ENCODE results near the gene CCDC154. TPM values are rescaled to one million over a fixed set of nuclear protein-coding genes. Genes with fewer than 3 reads are reported as not detected.

CCDC154 gene, protein sequence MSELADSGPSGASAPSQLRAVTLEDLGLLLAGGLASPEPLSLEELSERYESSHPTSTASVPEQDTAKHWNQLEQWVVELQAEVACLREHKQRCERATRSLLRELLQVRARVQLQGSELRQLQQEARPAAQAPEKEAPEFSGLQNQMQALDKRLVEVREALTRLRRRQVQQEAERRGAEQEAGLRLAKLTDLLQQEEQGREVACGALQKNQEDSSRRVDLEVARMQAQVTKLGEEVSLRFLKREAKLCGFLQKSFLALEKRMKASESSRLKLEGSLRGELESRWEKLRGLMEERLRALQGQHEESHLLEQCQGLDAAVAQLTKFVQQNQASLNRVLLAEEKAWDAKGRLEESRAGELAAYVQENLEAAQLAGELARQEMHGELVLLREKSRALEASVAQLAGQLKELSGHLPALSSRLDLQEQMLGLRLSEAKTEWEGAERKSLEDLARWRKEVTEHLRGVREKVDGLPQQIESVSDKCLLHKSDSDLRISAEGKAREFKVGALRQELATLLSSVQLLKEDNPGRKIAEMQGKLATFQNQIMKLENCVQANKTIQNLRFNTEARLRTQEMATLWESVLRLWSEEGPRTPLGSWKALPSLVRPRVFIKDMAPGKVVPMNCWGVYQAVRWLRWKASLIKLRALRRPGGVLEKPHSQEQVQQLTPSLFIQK
- 0.06 to 0.33 TPM (median 0.27 TPM) in 5 replicates for total RNA-seq (2022; extraction: Qiagen RNA extraction)

DNA sequence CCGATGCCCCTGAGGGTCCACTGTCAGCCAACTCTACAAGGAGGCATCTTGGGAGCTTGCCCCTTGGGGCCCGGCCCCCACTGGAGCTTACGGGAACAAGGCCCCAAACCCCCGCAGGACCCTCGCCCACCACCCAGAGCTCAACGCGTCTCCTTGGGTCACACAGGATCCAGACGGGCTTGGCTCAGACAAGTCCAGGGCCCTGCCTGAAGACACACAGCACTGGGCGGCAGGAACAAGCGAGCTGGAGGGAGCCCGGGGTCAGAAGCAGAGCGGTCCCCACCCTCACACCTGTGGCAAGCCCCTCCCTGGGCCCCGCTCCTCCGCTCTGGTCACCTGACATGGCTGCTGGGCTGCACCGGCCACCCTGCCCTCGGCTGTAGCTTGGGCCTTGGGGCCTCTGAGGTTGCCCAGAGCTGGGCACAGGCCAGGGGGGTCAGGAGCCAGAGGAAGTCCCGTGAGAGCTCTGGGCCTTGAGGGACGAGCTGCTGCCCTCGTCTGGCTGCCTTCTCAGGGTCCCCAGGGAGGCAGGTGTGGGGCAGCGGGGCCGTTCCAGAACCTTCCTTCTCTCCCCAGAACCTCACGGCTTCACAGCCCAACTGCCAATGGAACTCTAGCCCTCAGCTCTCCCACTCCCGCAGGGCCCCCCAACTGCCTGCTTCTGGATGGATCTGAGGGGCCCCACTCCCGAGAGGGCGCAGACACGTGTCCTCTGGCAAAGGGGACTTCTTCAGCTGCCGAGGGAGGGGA, at the start of gene CCDC154:
CCDC154 (minus strand) TSS at position 577 of the 750 bp plus-strand sequence; CDS start at position 343, 234 bp downstream.

DNA sequence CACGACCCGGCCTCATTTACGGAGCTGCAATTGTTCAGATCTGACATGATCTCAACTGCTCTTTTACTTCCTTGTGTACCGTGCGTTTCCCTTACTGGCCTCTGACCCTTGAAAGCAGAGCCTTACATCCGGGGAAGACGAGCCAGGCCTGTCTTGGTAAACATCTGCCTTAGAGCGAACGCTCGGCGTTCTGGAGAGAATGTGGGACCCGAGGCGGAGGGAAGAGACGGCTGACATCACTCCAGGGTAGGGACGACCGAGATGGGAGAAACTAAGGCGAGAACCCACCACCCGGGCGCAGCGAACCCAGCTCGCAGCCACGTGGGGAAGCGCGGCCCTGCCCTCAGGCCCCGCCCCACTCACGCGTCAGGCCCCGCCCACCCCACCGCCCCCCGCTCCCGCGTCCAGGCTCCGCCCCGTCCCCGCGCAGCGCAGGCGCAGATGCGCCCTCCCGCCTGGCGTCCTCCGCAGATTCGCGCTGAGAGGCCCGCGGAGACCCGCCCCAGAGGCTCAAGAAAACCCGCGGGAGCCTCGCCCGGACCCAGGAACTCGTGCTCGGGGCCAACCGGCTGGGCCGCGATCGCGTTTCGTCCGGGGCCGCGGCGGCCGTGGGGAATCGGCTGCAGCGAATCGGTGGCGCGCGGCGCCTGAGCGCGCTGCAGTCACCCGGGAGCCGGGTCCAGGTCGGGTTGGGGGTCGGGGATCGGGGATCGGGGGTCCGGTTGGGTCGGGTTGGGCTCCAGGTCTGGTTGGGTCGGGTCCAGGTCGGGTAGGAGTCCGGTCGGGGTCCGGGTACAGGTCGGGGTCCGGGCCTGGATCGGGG, 48.8 kb upstream of the CCDC154 start, which contains the start of gene TELO2:
TELO2 (plus strand) TSS at position 438 of the 823 bp plus-strand sequence. CDS start 922 bp downstream, outside the sequence.

DNA sequence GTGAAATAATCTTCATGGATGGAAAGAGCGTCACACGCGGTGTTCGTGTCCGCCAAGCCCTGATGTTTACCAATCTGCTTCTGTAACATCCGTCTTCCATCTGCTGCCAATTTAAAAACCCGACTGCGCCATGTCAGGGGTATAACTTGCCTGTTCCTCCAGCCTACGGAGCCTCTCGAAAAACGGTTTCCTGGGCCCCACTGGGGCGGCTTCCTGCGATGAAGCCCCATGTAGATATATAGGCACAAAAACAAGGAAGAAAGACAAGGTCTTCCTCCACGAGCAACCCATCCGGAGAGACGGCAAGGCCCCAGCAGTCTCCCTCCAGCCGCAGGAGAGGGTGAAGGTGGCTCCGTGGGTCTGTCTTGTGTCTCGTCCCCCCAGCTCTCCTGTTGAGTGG, 44.3 kb upstream of the CCDC154 start, which contains the start of gene PTX4:
PTX4 (minus strand) TSS at position 326 of the 400 bp plus-strand sequence; CDS start at position 291, 35 bp downstream.

DNA sequence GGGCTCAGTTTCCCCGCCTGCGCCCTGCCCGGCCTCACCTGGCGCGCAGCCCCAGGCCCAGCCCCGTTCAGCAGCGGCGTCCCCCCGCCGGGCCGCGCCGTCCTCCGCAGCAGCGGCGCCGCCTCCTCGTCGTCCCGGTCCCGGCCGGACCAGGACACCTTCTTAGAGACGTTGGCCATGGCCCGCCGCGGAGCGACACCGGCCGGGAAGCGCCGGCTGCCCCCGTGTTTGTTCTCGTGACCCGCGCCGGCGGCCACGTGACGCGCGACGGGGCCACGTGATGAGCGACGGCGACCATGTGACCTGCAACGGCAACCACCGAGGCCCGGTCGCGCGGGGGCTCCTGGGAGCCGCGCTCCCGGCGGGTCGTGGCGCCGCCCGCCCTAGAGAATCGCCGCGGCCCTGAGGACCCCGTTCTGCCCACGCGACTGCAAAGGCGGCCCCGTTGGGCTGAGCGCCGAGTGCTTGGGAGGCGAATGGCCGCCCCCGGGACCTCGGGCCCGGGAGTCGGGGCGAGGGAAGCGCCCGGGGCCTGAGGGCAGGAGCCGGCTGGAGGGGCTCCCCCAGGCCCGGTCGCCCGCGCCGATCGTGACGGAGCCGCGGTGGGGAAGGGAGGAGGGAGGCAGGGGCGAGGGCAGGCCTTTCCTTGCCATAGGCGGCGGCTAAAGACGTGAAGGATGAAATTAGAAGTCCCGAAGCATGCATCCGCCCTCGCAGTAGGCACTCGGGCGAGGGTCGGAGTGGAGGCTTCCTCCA, 30.6 kb upstream of the CCDC154 start, which contains the start of gene CLCN7:
CLCN7 (minus strand) TSS at position 233 of the 756 bp plus-strand sequence; CDS start at position 179, 54 bp downstream.

DNA sequence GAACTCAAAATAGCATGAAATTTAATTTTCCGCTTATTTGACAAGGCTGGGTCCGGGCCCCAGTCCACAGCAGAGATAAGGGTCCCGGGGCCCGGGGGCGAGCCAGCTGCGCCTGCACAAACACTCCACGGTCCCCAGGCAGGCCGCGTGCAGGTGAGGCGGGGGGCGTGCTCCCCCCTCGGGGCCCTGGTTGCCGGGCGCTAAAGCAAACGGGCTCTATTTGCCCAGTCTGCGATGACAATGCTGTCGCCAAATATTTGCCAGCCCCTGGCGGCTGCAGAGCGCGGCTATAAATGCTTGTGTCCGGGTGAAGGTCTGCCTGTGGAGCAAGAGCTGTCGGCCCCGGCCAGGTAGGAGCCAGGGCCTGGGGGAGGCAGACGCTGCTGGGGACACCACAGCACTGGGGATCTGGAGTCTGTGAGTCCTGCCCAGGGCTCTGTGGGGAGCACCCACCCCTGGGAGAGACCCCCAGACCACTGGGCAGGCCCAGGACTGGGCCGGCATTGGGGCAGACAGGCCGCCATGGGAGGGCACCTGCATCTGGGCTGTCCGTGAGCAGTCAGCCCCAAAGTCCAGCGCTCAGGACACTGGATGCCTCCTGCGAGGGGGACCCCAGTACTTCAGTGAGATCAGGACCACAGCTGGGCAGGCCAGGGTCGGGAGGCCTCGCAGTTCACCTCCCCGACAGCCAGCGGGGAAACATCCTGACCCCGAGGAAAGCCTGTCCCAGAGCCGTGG, 13.4 kb downstream of the CCDC154 start, which contains the start of gene PERCC1:
PERCC1 (plus strand) TSS at position 320 of the 738 bp plus-strand sequence. CDS start 1,516 bp downstream, outside the sequence.

DNA sequence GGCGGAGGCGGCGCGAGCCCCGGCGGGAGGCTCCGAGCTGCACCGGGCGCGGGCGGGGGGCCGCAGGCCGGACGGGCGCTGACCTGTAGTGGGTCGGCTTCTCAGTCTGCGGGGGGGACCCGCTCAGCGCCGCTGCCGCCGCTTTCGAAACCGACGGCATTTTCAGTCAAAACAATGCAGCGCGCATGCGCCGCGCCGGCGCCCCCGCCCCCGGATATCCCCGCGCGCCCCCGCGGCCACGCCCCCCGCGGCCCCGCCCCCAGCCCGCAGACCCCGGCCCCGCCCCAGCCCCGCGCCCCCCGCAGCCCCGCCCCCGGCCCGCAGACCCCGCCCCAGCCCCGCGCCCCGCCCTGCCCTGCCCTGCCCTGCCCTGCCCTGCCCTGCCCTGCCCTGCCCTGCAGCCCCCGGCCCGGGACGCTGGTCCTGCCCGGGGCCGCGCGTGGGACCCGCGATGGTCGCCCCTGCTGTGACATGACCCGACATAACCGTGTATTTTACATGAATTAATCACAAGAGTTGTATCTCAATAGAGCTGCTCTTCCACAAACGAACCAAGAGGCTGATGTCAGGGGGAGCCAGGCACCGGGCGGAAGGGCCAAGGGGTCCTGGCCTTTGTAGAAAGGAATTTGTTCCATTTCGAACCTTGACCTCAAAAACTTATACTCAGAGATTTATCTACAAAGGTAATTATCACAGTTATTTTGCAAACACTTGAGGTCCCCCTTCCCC, 29.7 kb downstream of the CCDC154 start, which contains the start of gene UNKL:
UNKL (minus strand) TSS at position 173 of the 729 bp plus-strand sequence; CDS start at position 160, 13 bp downstream.

Other genes starting within 250 kb of the CCDC154 start
- gene TPSG1, start 219.3 kb downstream of the CCDC154 start, total RNA-seq (2022; extraction: Qiagen RNA extraction): 0.10 to 0.13 TPM in 2 of 5 replicates, not detected in the others
- not detected in 5 replicates for gene TPSB2, start 214.4 kb downstream of the CCDC154 start, total RNA-seq (2022; extraction: Qiagen RNA extraction)
- gene TPSAB1, start 203.9 kb downstream of the CCDC154 start, total RNA-seq (2022; extraction: Qiagen RNA extraction): 0.28 TPM in 1 of 5 replicates, not detected in the others
- not detected in 5 replicates for gene TPSD1, start 188.5 kb downstream of the CCDC154 start, total RNA-seq (2022; extraction: Qiagen RNA extraction)
- 139 to 194 TPM (median 157 TPM) in 5 replicates for gene UBE2I, start 134.9 kb downstream of the CCDC154 start, total RNA-seq (2022; extraction: Qiagen RNA extraction)
- 0.64 to 1.6 TPM (median 0.93 TPM) in 5 replicates for gene BAIAP3, start 110.9 kb downstream of the CCDC154 start, total RNA-seq (2022; extraction: Qiagen RNA extraction)
- gene TSR3, start 92.7 kb downstream of the CCDC154 start, total RNA-seq (2022; extraction: Qiagen RNA extraction): 61.7 to 98.0 TPM (median 90.5 TPM) in 5 replicates
- 28.2 to 37.3 TPM (median 36.1 TPM) in 5 replicates for gene GNPTG, start 92.6 kb downstream of the CCDC154 start, total RNA-seq (2022; extraction: Qiagen RNA extraction)
- gene UNKL, start 29.9 kb downstream of the CCDC154 start, total RNA-seq (2022; extraction: Qiagen RNA extraction): 25.0 to 26.5 TPM (median 25.6 TPM) in 5 replicates
- gene UQCC4, start 23.8 kb downstream of the CCDC154 start, total RNA-seq (2022; extraction: Qiagen RNA extraction): 32.1 to 38.6 TPM (median 36.5 TPM) in 5 replicates
- not detected in 5 replicates for gene PERCC1, start 13.5 kb downstream of the CCDC154 start, total RNA-seq (2022; extraction: Qiagen RNA extraction)
- gene CLCN7, start 30.5 kb upstream of the CCDC154 start, total RNA-seq (2022; extraction: Qiagen RNA extraction): 65.8 to 70.2 TPM (median 68.1 TPM) in 5 replicates
- not detected in 5 replicates for gene PTX4, start 44.4 kb upstream of the CCDC154 start, total RNA-seq (2022; extraction: Qiagen RNA extraction)
- gene TELO2, start 48.8 kb upstream of the CCDC154 start, total RNA-seq (2022; extraction: Qiagen RNA extraction): 33.6 to 38.1 TPM (median 35.9 TPM) in 5 replicates
- gene TMEM204, start 89.1 kb upstream of the CCDC154 start, total RNA-seq (2022; extraction: Qiagen RNA extraction): 0.07 to 0.23 TPM (median 0.12 TPM) in 3 of 5 replicates, not detected in the others
- 6.3 to 9.5 TPM (median 8.4 TPM) in 5 replicates for gene IFT140, start 167.5 kb upstream of the CCDC154 start, total RNA-seq (2022; extraction: Qiagen RNA extraction)
- 13.3 to 16.8 TPM (median 14.3 TPM) in 5 replicates for gene CRAMP1, start 167.8 kb upstream of the CCDC154 start, total RNA-seq (2022; extraction: Qiagen RNA extraction)
- gene JPT2, start 233.7 kb upstream of the CCDC154 start, total RNA-seq (2022; extraction: Qiagen RNA extraction): 170 to 228 TPM (median 171 TPM) in 5 replicates

Data from A549 treated with Hydrocortisone at 1 μM for 4 hours (cell line).